Activated CD4-positive, alpha-beta T cell treated with anti-CD3 and anti-CD28 coated beads, Interleukin-2, amount 10 ng/mL, durations not matched to agents 24 days and 14 days (primary cell): ENCODE data around the gene CPE. TPM values are rescaled to one million over a fixed set of nuclear protein-coding genes. Genes with fewer than 3 reads are reported as not detected.
A peak's percentile ranks its signal among the peaks of the same experiment; 100 is the strongest.

Source experiments
- DNase-seq: peaks from one replicate; pipeline ENCODE4 v3.0.0; 2022
- H3K27ac Mint-ChIP-seq: one replicate; pipeline ENCODE4 v1.8.0; 2022; ENCODE audit warnings: mild to moderate bottlenecking, mixed read lengths
- H3K27me3 Mint-ChIP-seq: one replicate; pipeline ENCODE4 v1.8.0; 2022; ENCODE audit warnings: mixed read lengths
- H3K36me3 Mint-ChIP-seq: one replicate; pipeline ENCODE4 v1.8.0; 2022; ENCODE audit warnings: low read depth, mild to moderate bottlenecking, mixed read lengths
- H3K4me1 Mint-ChIP-seq: one replicate; pipeline ENCODE4 v1.8.0; 2021; ENCODE audit warnings: mixed read lengths
- H3K4me3 Mint-ChIP-seq: one replicate; pipeline ENCODE4 v1.8.0; 2022; ENCODE audit warnings: mild to moderate bottlenecking, moderate library complexity, mixed read lengths
- H3K9me3 Mint-ChIP-seq: one replicate; pipeline ENCODE4 v1.8.0; 2021; ENCODE audit warnings: mixed read lengths
- intact Hi-C: fragments of 100-400 bp; cut with micrococcal nuclease; formaldehyde crosslinking; loops from one replicate; pipeline ENCODE4 v1.15.1; 2023
- total RNA-seq: library from RNA; stranded (reverse); gene quantifications from 2 replicates; pipeline ENCODE4 v1.2.3, GENCODE V29; 2022

Gene CPE
- total RNA-seq, 1 donor from 2014 or later = not detected

DNA sequence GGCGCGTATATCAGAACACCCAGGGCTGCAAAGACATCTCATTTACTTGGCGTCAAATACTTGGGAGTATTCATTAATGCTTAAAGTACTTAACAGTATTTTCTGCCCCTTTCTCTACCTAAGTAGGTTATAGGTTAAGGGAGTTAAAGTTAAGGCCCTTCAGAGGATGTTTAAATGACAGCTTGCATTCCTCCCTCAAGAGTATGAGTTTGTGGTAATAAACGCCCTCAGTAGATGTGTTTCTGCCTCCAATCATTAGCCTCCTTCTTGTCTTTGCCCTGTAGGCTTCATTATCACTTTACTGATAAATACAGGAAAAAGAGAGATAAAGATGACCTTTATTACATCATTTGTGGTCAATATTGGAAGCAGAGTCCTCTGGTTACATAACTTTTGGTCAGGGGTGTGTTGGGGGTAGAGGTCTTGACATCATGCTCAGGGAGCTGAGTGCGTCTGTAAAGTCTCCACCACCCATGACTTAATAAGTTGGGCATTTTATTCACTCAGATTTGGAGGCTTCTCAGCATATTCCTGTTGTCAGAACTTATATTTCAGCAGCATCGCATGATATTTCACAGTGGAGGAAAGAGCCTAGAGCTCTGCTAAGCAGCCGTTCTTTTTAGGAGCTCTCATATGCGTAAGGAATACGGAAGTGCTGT, 145.9 kb downstream of the CPE start:
- Mint-ChIP-seq H3K36me3 (no peaks in the 10 kb centered on the region), H3K9me3 (no peaks in the 10 kb centered on the region), H3K27ac (no peak overlapping the region), H3K4me3 (no peak overlapping the region), H3K27me3 (no peaks in the 10 kb centered on the region), H3K4me1 (no peaks in the 10 kb centered on the region)
- no peak for DNase-seq
- intact Hi-C loops = no loop called here

GRCh38 chr4:165532976-165533375, 154.2 kb downstream of the CPE start:
- no peak overlapping the region for H3K27ac Mint-ChIP-seq
- intact Hi-C loops = no loop called here
- no peaks in the 10 kb centered on the region for H3K4me1 Mint-ChIP-seq
- no peak overlapping the region for H3K4me3 Mint-ChIP-seq
- no peaks in the 10 kb centered on the region for H3K9me3 Mint-ChIP-seq
- H3K27me3 Mint-ChIP-seq = peaks cover 7% of the 10 kb centered on the region
- no peak for DNase-seq
- no peaks in the 10 kb centered on the region for H3K36me3 Mint-ChIP-seq

DNA sequence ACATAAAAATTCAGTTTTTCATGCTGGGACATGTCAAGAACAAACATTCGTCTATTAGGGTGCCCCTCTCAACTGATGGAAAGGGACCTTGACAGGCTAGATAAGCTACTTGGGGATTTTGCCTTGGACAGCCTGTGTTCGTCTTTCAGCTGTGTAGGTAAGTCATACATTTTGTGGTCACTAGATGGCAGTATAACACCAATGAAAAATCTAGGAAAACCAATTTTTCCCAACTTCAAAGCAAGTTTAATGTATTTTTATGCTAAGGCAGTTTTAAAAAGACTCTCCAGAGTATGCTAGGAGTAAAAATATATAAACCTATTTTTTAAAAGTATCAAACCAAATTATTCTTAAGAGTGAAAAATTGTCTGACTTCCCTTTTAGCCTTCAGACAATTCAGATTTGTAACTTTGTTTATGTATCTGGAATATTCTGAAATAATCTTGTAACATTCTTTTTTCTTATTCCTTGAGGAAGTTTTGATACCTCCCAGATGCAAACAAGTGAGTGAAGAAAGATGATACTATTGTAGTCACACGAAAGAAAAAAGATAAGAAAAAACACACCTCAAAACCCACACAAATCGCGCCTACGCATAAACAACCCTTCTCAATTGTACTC, 158.3 kb downstream of the CPE start:
- no peak overlapping the region for H3K4me3 Mint-ChIP-seq
- H3K4me1 Mint-ChIP-seq = no peaks in the 10 kb centered on the region
- H3K27ac Mint-ChIP-seq = no peak overlapping the region
- H3K9me3 Mint-ChIP-seq = no peaks in the 10 kb centered on the region
- intact Hi-C loops = loop anchor here (1.0 to 2.0 kb wide), 3 partner anchors 44 to 555 kb away; no protein-coding TSS in a partner anchor
- DNase-seq = peak; percentile 64
- H3K27me3 Mint-ChIP-seq = peaks cover 7% of the 10 kb centered on the region
- H3K36me3 Mint-ChIP-seq = no peaks in the 10 kb centered on the region

DNA sequence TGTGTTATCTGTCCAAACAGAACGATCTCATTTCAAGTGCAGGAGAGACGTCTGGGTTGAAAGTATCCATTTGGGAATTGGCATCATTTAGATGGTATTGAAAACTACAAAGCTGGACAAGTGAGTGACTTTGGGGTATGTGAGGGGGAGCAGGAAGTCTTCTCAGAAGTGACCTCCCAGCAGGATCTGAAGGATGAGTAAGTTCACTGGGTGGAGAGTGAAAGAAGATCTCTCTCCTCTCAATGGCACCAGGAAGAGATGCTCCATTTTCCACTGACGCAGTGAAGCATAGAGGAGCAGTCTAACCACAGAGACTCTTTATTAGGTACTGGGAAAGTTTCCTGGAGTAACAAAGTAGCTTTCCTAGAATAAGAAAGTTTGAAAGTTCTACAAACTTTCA, 161.0 kb downstream of the CPE start:
- Mint-ChIP-seq H3K36me3 (no peaks in the 10 kb centered on the region), H3K27me3 (peaks cover 5% of the 10 kb centered on the region), H3K4me1 (no peaks in the 10 kb centered on the region), H3K27ac (no peak overlapping the region), H3K4me3 (no peak overlapping the region), H3K9me3 (no peaks in the 10 kb centered on the region)
- no peak for DNase-seq
- intact Hi-C loops = no loop called here

- H3K27ac Mint-ChIP-seq = no peak overlapping the region
- peaks cover 5% of the 10 kb centered on the region for H3K27me3 Mint-ChIP-seq
- H3K9me3 Mint-ChIP-seq = no peaks in the 10 kb centered on the region
- H3K4me3 Mint-ChIP-seq = no peak overlapping the region
- peak; percentile 61 for DNase-seq
- intact Hi-C loops = no loop called here
- H3K4me1 Mint-ChIP-seq = no peaks in the 10 kb centered on the region
- no peaks in the 10 kb centered on the region for H3K36me3 Mint-ChIP-seq
Observed at GRCh38 chr4:165540206-165540830, 161.5 kb downstream of the CPE start.

DNA sequence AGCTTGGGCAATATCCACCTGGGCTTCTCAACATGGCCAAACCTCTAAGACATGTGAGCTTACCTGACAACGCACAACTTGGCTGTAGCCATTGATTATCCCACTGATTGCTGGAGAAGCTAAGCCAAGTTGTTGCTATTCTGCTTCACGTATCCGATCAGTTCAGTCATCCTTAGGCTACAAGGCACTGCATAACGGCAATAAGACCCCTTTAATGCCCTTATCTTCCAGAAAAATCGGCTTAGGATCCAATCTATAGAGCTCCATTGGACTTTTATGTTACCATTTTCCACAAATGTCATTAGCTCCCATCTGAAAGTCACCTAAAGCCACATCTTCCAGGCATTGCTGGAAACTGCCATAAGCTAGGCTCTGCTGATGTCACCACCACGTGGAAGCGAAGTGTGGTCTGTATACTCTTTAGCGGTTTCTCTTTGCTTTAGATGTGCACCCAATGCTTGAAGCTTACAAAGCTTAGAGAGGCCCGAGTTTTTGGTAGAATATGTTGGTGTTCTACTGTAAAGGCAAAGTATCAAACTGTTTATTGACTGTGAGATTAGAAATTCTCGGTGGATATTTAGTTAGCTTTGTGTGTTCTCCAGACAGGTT, 163.1 kb downstream of the CPE start:
- no peaks in the 10 kb centered on the region for H3K9me3 Mint-ChIP-seq
- H3K27ac Mint-ChIP-seq = no peak overlapping the region
- intact Hi-C loops = no loop called here
- peak; percentile 78 for DNase-seq
- no peaks in the 10 kb centered on the region for H3K4me1 Mint-ChIP-seq
- H3K36me3 Mint-ChIP-seq = no peaks in the 10 kb centered on the region
- H3K27me3 Mint-ChIP-seq = no peaks in the 10 kb centered on the region
- H3K4me3 Mint-ChIP-seq = no peak overlapping the region

- Mint-ChIP-seq H3K4me3 (no peak overlapping the region), H3K9me3 (no peaks in the 10 kb centered on the region), H3K36me3 (no peaks in the 10 kb centered on the region), H3K27ac (no peak overlapping the region), H3K27me3 (no peaks in the 10 kb centered on the region), H3K4me1 (no peaks in the 10 kb centered on the region)
- DNase-seq = no peak
- intact Hi-C loops = no loop called here
Observed at GRCh38 chr4:165542476-165542875, 163.7 kb downstream of the CPE start.

Other genes starting within 250 kb of the CPE start
- gene KLHL2, start 171.4 kb upstream of the CPE start, total RNA-seq = 39.5 and 42.7 TPM in 2 replicates
- 82.0 and 82.3 TPM in 2 replicates for gene MSMO1, start 51.3 kb upstream of the CPE start, total RNA-seq